ENCODE measurements around the gene FOXL2.

FOXL2 gene

DNA sequence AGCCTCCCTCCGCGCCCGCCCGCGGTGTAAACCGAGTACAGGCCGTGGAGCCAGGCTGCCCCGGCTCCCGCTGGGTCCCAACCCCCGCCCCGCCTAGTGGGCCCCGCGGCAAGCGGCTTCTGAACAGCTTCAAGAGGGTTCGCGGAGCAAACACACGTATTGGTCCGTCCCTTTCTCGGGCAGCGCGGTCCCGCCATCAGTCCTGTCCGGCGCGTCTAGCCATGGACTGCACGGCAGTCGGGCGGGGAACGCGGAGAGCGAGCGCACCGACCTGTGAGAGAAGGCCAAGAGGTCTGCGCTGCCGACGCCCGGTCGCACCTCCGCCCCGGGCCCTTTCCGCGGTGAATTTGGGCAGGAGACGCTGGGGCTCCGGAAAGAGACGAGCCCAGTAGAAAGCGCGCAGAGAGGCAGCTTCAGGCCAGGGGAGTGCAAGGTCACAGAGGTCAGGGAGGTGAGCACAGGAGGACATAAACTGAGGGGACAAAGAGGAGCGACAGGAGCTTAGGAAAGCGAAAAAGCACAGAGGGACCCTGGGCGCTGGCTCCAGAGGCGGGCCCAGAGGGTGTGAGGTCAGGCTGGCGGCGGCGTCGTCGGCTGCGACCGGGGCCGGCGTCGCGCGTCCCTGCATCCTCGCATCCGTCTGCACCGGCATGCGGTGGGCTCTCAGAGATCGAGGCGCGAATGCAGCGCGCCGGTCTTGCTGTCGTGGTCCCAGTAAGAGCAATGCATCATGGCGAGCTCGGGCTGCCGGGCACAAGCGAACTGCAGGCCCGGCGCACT, 1.8 kb downstream of the FOXL2 start:
- DNase-seq, result no peak

DNA sequence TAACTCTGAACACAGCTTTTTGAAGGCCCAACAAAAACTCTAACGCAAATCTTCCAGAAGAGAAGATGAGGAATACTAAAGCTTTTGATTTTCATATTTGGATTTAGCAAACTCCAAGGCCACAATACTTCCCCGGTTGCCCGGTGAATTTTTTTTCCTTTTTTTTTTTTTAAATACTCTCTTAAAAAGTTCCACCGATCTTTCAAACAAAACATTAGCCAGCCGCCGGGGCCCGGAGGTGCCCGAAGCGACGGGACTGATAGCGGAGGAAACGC, 2.3 kb downstream of the FOXL2 start:
- no peak for DNase-seq

DNA sequence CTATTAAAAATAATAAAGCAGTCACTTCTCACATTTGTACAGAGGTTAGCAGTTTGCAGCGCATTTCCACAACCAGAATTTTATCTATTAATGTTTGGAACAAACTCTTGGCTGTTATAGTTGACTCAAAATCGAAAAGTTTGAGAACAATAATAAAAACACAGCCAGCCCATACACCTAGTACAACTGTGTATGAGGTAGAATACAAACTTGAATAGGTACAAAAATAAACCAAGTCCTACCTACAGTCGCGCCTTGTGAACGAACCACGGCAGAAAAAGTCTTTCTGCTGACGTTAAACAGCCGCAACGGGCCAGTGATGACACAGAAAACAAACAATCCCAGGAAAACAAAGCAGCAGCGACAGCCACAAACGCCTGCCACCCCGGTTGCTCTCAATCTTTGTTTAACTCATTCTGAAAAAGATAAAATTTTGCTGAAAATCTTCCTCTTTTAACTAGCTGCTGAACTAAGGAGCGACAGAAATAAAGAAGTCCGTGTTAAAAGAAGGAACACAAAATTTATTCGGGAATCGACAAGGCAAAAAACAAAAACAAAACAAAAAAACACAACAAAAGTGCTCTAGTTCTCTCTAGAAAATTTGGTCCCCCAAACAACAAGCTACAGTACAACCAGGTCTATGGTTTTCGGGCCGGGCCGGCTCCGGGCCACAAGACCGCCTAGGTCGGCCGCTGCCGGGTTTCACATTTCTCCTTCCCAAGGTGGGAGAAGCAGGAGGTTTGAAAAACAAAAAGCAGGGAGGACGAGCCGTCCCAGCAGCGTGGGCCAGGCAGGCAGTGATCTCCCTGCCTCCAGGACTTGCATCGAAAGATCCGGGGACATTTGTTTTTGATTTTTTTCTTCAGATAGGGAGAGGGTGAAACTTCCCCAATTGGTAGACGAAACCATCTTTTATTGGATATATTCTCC, 2.9 kb downstream of the FOXL2 start:
- no peak for DNase-seq

DNA sequence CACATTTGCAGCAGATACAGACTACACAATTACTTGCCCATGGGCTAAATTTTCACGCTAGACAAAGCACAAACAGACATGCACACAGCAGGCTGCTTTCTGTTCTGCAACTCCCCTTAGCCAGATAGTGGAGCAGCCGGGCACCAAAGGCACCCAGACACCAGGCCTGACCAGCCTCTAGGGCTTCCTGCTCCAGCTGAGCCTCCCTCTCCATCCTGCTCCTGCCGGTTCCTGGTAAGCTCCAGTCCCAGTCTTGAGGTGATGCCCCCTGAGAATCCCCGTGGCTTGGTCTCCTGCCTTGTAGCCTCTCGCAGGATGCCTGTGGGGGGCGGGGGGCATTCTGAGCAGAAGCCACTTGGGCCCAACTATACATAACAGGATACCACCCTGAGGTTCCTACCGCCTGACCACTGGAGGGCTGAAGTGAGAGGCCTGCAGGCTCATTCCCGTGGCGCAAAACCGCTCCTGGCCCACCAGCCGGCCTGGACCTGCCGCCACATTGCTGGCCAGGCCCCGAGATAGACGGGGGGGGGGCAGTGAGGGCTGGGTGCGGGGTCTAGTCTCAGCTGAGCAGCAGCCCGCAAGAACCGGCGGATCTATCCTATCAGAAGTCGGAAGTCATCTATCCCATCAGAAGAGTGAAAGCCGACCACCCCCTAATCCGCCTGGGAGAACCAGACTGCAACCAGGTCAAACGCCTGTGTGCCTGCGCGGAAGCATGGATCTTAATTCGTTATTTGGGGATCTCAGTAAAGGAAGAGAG, 3.9 kb downstream of the FOXL2 start:
- DNase-seq, result no peak

DNA sequence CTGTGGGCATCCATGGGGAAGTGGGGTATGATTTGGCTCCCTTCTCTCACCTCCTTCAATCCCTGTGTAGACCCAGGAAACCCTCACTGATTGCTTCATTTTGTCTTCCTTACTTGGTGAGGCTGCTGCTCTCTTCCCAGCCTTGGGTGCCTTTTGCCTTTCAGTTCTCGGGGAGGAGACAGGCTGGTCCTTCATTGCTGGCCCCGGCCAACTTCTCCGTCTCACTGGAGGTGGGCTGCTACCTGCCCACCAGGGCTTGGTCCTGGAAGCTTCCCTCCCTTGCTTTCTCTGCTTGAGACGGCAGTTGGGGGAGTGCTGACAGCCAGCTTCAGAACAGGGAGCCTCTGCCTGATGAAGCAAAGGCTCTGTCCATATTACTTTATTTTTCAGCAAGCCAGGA, 4.7 kb downstream of the FOXL2 start:
- no peak for DNase-seq

DNA sequence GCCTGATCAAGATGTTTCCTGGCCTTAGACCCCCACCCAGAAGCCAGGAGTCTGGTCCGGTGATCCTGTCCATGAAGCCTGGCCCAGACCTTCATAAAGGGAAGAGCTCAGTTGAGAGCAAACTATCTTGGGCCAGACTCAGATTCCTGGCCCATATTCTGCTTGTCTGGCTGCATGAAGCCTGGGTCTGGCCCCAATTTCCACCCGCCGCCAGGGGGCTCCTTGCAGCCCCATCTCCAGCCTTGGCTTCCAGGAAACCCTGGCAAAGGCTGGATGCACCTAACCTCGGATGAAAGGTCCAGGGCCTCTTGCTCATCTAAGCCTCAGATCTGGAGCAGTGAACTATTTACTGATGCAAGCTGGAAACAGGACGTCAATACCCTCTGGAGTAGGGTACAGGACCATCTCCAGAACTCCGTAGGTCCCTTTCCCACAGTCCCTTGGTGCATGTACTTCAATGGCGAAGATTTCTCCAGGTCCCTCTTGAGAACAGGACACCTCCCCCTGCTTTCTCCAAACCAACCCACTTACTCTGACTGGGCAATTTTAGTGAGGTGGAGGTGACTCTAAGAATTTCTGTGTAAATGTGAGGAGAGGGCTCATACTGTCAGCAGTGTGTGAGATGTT, 5.6 kb downstream of the FOXL2 start:
- DNase-seq, result no peak

DNA sequence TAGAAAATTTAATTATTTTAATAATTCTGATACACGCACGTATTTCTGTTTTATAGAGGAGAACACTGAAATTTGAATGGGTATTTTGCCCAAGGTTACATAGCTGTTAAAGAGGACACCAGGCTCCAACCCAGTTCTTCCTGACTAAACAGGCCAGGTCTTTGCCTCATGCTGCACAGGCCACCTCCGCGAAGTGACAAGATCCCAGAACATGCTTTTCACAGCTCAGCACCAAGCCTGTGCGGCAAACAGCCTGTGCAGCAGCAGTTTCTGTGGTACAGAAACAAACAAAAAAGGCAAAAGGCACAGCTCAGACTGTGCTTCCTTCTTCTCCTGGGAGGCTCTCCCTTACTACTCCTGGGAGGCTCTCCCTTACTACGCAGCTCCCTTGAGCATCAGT, 6.5 kb downstream of the FOXL2 start:
- no peak for DNase-seq

DNA sequence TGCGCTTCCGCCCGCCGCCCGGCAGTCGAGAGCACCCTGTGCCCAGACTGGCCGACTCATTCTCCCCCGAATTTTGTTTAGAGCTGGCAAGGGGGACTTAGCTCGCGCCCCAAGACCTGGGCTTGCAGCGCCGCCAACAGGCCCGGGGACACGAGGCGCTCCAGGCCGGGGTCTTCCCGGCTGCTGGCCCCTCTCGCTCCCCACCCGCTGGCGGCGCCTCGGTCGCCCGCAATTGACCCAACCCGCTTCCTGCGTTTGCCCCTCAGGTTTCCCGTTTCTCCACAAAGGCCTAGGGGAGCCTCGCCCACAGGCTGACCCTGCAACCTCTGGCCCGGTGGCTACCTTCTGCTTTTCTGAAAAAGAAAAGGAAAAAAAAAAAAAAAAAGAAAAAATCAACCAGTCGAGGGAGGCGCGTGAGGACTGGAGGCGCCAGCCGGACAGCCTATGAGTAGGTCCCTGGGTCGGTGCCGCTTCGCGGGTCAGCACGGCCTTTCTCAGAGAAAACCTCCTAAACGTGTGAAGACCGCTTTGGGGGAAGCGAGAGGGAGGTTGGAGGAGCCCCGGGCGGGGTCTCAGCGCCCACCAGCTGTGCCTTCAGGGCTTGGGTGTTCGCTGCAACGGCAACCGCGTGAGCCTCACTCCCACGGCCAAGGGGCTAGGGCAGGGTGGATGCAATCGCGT, 7.2 kb downstream of the FOXL2 start:
- no peak for DNase-seq

DNA sequence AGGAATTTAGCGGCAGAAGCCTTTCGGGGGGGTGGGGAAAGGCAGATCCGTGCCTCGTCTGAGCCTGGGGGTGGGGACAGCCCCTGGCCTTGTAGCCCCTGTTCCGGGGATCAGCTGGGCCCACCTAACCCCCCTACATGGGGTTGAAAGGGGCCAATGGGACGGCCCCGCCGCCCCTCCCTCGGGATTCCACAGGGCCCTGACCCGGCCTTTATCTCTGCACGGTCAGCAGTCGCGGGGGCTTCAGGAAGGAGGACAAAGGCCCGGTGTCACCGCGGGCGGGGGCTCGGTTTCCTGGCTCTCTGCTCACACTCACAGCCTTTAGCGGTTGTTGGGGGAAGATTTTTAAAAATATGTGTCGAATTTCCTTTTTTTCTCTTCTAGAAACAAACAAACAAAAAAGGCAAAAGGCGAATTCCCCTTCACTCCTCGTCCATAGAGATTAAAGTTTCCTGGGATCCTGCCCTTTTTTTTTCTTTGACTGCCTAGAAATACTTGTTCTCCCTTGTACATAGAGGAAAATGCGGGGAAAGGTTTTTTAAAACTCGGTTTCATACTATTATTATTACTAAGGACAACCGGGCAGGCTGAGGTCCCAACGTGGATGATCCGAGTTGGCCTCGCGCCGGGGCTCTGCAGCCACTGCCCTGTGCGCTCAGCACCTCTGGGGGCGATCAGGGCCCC, 7.9 kb downstream of the FOXL2 start:
- DNase-seq, result no peak

DNA sequence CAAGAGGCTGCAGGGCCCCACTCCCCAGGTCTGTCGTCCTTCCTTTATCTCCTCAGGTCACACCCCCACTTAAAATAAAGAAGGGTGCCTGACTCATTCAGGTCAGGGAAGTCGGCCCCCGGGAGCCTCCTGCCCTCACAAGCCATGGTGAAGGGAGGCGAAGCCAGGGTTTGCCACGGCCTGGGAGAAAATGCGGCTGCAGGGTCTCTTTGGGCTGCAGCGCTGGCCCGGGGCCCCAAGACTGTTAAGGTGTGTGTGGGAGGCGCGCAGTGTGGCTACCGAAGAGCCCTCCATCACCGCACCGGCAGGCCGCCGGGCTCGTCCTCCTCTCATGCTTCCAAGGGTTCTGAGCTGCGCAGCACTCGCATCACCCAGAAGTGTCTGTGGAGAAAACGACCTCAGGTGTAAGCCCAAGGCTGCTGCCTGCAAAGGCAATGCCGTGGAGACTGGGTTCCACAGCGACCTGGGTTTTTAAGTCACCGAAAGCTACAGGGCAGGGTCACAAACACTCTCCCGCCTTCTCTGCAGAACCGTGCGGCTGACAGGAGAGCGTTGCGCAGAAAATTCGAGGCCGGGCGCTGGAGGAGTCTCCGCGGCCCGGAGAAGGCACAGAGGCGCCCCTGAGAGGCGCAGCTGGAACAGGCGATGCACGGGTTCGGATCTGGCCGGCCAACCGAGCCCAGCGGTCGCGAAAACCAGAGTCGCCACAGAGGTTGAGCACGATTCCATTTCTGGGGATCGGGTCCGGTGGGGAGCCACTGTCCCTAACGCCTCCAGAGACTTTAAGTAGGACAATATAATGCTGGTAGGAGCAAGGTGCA, 8.7 kb downstream of the FOXL2 start:
- DNase-seq, result no peak

DNA sequence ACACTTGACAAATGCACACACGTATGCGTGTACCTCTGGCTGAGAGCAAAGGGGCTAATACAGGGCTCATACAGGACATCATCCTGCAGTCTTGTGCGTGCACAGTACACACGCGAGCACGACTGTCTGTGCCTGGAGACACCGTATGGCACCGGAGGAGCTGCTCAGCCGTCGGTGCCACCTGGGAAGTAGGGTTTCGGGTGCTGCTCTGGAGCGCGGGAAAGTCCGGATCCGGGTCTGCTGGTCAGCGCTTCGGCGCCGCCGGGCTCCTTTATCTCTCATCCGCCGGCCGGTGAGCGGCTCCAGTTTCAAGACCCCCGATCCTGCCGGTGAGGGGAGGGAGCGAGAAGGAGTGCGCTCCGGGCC, 9.3 kb downstream of the FOXL2 start:
- no peak for DNase-seq

DNA sequence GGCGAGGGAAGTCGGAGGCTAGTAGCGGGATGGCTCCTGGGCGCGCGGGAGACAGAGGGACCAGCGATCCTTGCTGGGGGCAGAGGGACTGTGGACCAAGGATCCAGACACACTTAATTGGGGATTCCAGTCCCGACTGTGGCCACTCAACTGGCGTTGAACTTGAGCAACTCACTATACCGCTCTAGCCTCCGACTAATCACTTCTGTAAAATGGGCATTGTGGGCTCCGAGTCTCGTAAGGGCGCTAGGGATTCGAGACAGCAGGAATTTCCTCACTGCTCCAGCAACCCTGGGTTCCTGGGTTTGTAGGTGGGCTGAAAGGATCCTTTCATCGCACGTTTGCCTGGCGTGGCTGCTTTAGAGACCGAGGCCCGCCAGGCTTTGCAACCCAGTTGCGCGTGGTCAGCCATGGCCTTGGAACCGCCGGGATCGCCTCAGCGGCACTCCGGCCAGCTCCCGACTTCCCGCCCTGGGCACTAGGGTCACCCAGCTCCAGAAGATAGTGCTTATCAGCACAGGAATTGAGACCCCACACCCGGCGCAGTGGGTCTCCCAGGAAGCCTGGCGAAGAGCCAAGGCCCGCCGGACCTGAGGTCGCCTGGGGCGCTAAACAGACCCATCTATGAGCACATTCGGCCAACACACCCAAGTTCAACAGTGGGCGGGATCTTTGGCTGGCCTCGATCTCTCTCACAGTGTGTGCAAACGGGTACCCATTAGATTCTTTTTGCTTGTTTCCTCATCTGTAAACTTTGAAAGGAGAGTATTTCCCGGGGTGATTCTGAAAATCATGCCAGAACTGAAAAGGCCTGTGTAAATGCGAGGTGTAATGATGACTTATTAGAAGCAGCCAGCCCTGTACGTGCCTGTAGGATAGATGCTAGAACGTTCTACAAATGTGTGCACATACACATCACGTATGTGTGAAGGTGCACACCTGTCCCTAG, 9.9 kb downstream of the FOXL2 start:
- DNase-seq, result no peak

DNA sequence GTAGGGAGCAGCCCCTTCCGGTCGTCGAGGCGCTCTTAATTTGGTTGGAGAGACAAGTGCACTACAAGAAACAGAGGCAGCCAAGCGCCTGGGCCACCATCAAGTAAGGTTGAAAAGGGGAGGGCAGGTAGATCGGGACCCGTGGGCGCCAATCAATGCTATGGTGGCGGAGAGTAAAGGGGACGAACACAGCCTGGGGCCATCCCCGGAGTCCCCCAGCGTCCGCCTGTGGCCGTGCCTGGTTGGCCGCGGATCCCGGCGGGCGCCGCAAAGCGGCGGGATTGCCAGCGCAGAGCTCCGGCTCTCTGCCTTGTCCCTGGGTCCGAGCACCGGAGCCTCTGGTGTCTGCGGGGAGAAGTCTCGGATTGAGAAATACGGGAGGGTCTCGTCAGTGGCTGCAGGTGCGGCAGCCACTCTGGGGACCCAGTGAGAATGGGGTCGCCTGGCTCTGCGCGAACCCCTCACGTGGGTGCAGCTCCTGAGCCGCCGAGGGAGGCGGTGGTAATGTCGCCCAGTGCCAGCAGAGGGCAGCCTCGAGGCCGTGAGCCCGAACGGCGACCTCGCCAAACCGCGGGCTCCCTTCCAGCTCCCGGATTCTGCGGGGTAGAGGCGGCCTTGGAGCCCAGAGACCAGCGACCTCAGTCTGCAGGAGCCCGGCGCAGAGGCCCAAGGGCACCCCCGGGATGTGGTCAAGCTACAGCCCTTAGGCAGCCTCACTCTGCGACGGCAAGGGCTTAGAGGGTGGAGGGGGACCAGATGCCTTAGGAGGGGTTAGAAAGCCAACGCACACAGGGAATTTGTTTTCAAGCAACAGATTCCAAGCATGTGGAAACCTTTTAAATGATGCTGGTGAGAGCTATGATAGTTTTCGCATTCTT, 10.8 kb downstream of the FOXL2 start:
- peak; percentile 48 for DNase-seq

DNA sequence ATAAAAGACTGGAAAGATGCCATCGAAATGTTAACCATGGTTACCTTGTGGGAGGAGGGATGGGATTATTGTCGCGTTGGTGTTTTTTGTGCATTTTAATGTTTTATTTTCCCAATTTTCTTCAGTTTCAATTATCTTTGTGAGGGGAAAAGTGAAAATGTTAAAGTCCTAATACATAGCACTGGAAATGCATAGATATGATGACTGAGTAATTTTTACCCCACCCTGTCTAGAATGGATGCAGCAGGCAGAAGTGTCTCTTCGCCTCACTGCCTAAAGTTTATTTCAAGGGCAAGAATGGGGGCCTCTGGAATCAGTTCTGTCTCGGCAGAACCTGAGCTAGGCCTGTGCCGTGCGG, 11.5 kb downstream of the FOXL2 start:
- no peak for DNase-seq

DNA sequence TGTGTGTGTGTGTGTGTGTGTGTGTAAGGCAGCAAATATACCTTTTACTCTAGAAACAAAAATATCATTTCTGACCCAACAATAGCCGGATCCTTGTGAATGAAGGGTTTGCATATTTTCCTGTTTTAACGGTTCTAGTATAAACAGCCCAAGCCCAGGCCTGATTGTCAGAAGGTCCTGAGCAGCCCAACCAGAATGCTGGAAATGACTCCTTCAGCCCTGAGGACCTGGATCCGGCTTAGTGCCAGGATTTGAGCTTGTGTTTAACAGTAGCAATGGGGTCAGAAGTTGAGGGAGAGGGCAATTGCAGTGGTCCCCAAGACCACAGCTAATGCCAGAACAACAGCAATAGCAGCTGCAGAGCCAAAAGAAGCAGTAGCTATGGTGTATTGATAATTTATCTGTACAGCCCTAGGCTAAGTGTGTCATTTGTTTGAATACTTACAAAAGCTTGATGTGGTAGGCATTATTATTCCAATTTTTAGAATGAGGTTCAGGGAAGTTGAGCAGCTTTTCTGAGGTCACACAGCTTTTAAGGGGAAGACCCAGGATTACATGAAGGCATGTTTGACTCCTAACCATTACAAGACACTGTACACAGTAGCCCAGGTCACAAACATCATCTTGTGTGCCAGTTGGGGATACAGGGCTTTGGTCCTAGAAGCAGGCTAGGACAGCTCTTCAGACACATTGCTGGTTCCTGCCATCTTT, 12.8 kb downstream of the FOXL2 start:
- no peak for DNase-seq

DNA sequence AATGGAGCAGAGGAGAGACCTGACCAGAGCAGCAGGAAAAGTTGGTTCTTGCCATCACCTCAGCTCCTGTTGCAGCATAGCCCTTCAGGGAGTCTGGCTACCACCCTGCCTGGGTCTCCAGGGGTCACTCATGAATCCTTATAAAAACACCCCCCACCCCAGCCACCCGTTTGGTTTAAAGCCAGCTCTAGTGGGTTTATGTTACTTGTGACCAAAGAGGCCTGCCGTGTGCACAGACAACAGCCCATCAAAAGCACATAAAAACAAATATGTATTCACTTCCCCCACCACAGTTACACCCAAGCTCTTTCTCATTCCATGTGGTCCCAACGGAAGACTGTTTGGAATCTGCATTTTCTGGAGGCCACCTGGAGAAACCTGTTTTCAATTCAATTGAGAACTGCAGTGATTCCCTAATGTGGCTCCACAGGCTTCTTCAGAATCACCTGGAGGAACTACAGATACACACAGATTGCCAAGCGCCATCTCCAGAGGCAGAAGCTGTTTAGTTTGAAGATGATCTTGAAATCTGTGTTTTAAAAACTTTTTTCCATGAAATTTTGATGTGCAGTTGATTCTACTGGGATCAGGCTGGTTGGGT, 13.8 kb downstream of the FOXL2 start:
- DNase-seq, result no peak

DNA sequence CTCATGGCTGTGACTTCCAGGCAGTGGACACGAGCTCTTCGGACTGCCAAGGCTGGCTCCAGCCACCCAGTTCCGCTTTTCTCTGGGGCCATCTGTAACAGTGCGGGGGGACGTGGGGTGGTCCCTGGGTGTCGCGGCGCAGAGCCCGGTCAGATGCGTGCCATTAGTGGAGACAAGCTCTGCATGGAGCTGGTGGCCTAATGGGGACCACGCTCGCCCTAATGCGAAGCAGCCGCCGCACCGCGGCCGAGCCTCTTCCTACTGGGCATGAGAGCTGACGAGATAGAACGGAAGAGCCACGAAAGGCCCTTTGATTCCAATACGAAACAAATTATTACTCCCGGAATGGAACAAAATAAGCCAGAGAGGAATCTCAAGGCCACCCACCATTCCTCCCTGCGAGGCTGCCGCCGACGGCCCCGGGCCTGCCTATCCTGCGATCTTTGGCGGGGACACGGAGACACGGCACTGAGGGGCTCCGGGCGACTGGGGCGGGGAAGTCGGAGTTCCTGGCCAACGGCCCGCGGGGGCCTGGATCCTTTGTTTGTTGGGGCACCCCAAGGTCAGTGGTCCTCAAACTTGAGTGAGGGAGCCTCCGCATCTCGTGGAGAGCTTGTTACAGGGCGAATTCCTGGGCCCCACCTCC, 18.1 kb downstream of the FOXL2 start:
- no peak for DNase-seq
